ENCODE results near the gene MYOD1.

GRCh38 chr11:17736930-17737817, 17.8 kb downstream of the MYOD1 start:
- TF ChIP-seq POLR2AphosphoS5 (IDR thresholded peaks at IDR 0.05; ENCODE audit: low read depth, low read length) (no peak), TAF1 (IDR thresholded peaks at IDR 0.05; ENCODE audit: borderline replicate concordance, insufficient read depth, low read length) (no peak), FOXP2 (optimal IDR thresholded peaks at IDR 0.05; ENCODE audit: borderline replicate concordance, extremely low read depth, extremely low read length, insufficient read depth) (no peak), SIN3A (IDR thresholded peaks at IDR 0.05; ENCODE audit: borderline replicate concordance, insufficient read depth, low read length) (no peak)
- TF ChIP-seq, protein P1, sequence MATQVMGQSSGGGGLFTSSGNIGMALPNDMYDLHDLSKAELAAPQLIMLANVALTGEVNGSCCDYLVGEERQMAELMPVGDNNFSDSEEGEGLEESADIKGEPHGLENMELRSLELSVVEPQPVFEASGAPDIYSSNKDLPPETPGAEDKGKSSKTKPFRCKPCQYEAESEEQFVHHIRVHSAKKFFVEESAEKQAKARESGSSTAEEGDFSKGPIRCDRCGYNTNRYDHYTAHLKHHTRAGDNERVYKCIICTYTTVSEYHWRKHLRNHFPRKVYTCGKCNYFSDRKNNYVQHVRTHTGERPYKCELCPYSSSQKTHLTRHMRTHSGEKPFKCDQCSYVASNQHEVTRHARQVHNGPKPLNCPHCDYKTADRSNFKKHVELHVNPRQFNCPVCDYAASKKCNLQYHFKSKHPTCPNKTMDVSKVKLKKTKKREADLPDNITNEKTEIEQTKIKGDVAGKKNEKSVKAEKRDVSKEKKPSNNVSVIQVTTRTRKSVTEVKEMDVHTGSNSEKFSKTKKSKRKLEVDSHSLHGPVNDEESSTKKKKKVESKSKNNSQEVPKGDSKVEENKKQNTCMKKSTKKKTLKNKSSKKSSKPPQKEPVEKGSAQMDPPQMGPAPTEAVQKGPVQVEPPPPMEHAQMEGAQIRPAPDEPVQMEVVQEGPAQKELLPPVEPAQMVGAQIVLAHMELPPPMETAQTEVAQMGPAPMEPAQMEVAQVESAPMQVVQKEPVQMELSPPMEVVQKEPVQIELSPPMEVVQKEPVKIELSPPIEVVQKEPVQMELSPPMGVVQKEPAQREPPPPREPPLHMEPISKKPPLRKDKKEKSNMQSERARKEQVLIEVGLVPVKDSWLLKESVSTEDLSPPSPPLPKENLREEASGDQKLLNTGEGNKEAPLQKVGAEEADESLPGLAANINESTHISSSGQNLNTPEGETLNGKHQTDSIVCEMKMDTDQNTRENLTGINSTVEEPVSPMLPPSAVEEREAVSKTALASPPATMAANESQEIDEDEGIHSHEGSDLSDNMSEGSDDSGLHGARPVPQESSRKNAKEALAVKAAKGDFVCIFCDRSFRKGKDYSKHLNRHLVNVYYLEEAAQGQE (IDR thresholded peaks at IDR 0.05; ENCODE audit: insufficient read depth in 1 of 2, low read depth in 2 of 2, low read length in 2 of 2) = no peak

Data from PFSK-1 (cell line).